Mesenchymal stem cell (in vitro differentiated cells and primary cell): ENCODE results near the gene RAB6A.
A peak's percentile ranks its signal among the peaks of the same experiment; 100 is the strongest.
"Not testable (repeated sequence)": the region's sequence is repeated elsewhere in the genome, so short reads cannot be mapped to it uniquely, and the experiment has no call there.

Experiments used
- DNase-seq: peaks from one replicate; pipeline ENCODE4 v3.0.0-alpha.2; 2013
- H2AFZ ChIP-seq: one replicate; pipeline ENCODE4 v1.6.1; 2013; ENCODE audit warnings: low read depth, mild to moderate bottlenecking, control low read depth, inconsistent platforms, low read length, moderate library complexity
- H2AK5ac ChIP-seq: 2 replicates; pipeline ENCODE4 v1.6.1; 2013; ENCODE audit warnings: low read length, moderate library complexity, mild to moderate bottlenecking, inconsistent platforms; ENCODE audit not compliant: severe bottlenecking
- H2BK120ac ChIP-seq: one replicate; pipeline ENCODE4 v1.6.1; 2013; ENCODE audit warnings: low read depth, mild to moderate bottlenecking, inconsistent platforms, low read length, moderate library complexity
- H2BK12ac ChIP-seq, 2 experiments: one replicate each; pipeline ENCODE4 v1.6.1; 2013; ENCODE audit warnings: inconsistent platforms in 2 of 2, low read length in 2 of 2, mild to moderate bottlenecking in 2 of 2, moderate library complexity in 2 of 2, control low read depth in 1 of 2
- H2BK15ac ChIP-seq: one replicate; pipeline ENCODE4 v1.6.1; 2013; ENCODE audit warnings: mild to moderate bottlenecking, low read depth, inconsistent platforms; ENCODE audit not compliant: poor library complexity, severe bottlenecking
- H2BK5ac ChIP-seq: 2 replicates; pipeline ENCODE4 v1.6.1; 2013; ENCODE audit warnings: low read depth, mild to moderate bottlenecking, low read length, control low read depth, inconsistent platforms; ENCODE audit not compliant: poor library complexity, severe bottlenecking
- H3K14ac ChIP-seq, 2 experiments: one replicate each; pipeline ENCODE4 v1.6.1; 2013; ENCODE audit warnings: inconsistent platforms in 2 of 2, low read length in 2 of 2, control low read depth in 1 of 2, mild to moderate bottlenecking in 1 of 2, moderate library complexity in 1 of 2
- H3K18ac ChIP-seq, 2 experiments: one replicate each; pipeline ENCODE4 v1.6.1; 2013; ENCODE audit warnings: inconsistent platforms in 2 of 2, low read length in 2 of 2, control low read depth in 1 of 2, low read depth in 1 of 2, mild to moderate bottlenecking in 1 of 2
- H3K23ac ChIP-seq, 2 experiments: one replicate each; pipeline ENCODE4 v1.6.1; 2013; ENCODE audit warnings: inconsistent platforms in 2 of 2, low read length in 2 of 2, mild to moderate bottlenecking in 2 of 2, moderate library complexity in 2 of 2, control low read depth in 1 of 2
- H3K27ac ChIP-seq: 2 replicates; pipeline ENCODE4 v1.5.1; 2013; ENCODE audit warnings: mild to moderate bottlenecking, moderate library complexity, low read length, control low read depth, inconsistent platforms; ENCODE audit not compliant: poor library complexity, severe bottlenecking
- H3K27me3 ChIP-seq, 2 experiments: 2 replicates each; pipeline versions ENCODE4 v1.6.1 to v1.7.0; 2013; ENCODE audit warnings: low read length in 2 of 2, mild to moderate bottlenecking in 2 of 2, moderate library complexity in 2 of 2, control low read depth in 1 of 2, inconsistent platforms in 1 of 2; ENCODE audit not compliant: control insufficient read depth in 1 of 2, insufficient read depth in 1 of 2
- H3K36me3 ChIP-seq, 2 experiments: 2 replicates each; pipeline versions ENCODE4 v1.6.1 to v1.7.0; 2013; ENCODE audit warnings: low read length in 2 of 2, control low read depth in 1 of 2, inconsistent platforms in 1 of 2, low read depth in 1 of 2, mild to moderate bottlenecking in 1 of 2; ENCODE audit not compliant: insufficient read depth in 2 of 2, control insufficient read depth in 1 of 2
- H3K4ac ChIP-seq, 2 experiments: one replicate each; pipeline ENCODE4 v1.6.1; 2013; ENCODE audit warnings: inconsistent platforms in 2 of 2, low read length in 2 of 2, mild to moderate bottlenecking in 2 of 2, moderate library complexity in 2 of 2, control low read depth in 1 of 2, low read depth in 1 of 2
- H3K4me1 ChIP-seq: 2 replicates; pipeline ENCODE4 v1.6.1; 2013; ENCODE audit warnings: low read depth, low read length, control low read depth; ENCODE audit not compliant: control insufficient read depth, insufficient read depth
- H3K4me2 ChIP-seq: 2 replicates; pipeline ENCODE4 v1.6.1; 2013; ENCODE audit warnings: low read length, mild to moderate bottlenecking, inconsistent platforms; ENCODE audit not compliant: poor library complexity, severe bottlenecking
- H3K4me3 ChIP-seq, 2 experiments: 2 replicates each; pipeline versions ENCODE4 v1.5.1 to v1.7.0; 2013; ENCODE audit warnings: low read length in 2 of 2, mild to moderate bottlenecking in 2 of 2, control low read depth in 1 of 2, low read depth in 1 of 2; ENCODE audit not compliant: insufficient read depth in 1 of 2
- H3K79me1 ChIP-seq: replicated peaks from 2 replicates; pipeline ENCODE4 v1.6.1; 2013; ENCODE audit warnings: mild to moderate bottlenecking, control low read depth, low read length, inconsistent platforms; ENCODE audit not compliant: poor library complexity, severe bottlenecking
- H3K9ac ChIP-seq: 2 replicates; pipeline ENCODE4 v1.7.0; 2013; ENCODE audit warnings: mild to moderate bottlenecking, low read length, moderate library complexity
- H3K9me3 ChIP-seq: 2 replicates; pipeline ENCODE4 v1.7.0; 2013; ENCODE audit warnings: mild to moderate bottlenecking, low read length; ENCODE audit not compliant: control insufficient read depth
- H4K8ac ChIP-seq: one replicate; pipeline ENCODE4 v1.6.1; 2013; ENCODE audit warnings: inconsistent platforms, mild to moderate bottlenecking, low read length, moderate library complexity
- H4K91ac ChIP-seq: one replicate; pipeline ENCODE4 v1.6.1; 2013; ENCODE audit warnings: mild to moderate bottlenecking, low read length, inconsistent platforms
- WGBS: methylation state at CpG from one replicate; pipeline ENCODE4 v1.1.7; 2013; ENCODE audit warnings: mixed read lengths; 5-methylcytosine and 5-hydroxymethylcytosine counted together

Gene RAB6A

GRCh38 chr11:73785467-73785866 lies 24.6 kb upstream of the RAB6A start:
- not testable (repeated sequence) for H3K4me3 ChIP-seq, H3K4me2 ChIP-seq, DNase-seq, H3K9ac ChIP-seq, H2BK15ac ChIP-seq, H3K79me1 ChIP-seq, H2BK120ac ChIP-seq, H4K8ac ChIP-seq, H3K4me1 ChIP-seq, H3K27me3 ChIP-seq, H3K14ac ChIP-seq, H4K91ac ChIP-seq, H2BK12ac ChIP-seq, H3K36me3 ChIP-seq, H2AK5ac ChIP-seq, H3K27ac ChIP-seq, H3K4ac ChIP-seq, H3K18ac ChIP-seq, H3K9me3 ChIP-seq, H3K23ac ChIP-seq, H2AFZ ChIP-seq, H2BK5ac ChIP-seq

- Histone ChIP-seq H3K4me3 (no peak overlapping the region), H2BK5ac (no peak overlapping the region), H2AK5ac (no peak overlapping the region), H3K4me2 (no peak overlapping the region), H3K27ac (no peak overlapping the region), H3K14ac (no peak overlapping the region), H3K4me1 (peaks cover 7% of the 10 kb centered on the region), H4K91ac (no peak overlapping the region), H3K79me1 (no peaks in the 10 kb centered on the region), H3K18ac (no peak overlapping the region), H3K4ac (no peak overlapping the region), H2BK12ac (no peak overlapping the region), H3K9me3 (no peaks in the 10 kb centered on the region), H2BK120ac (no peak overlapping the region), H3K36me3 (no peaks in the 10 kb centered on the region), H3K23ac (no peak overlapping the region), H3K9ac (no peak overlapping the region), H4K8ac (no peak overlapping the region), H3K27me3 (no peaks in the 10 kb centered on the region), H2BK15ac (no peak overlapping the region), H2AFZ (no peak overlapping the region)
- no peak for DNase-seq
- no CpG with 5 or more reads among the region's 1 CpG for WGBS
Measured at GRCh38 chr11:73784734-73785133, 23.9 kb upstream of the RAB6A start.

GRCh38 chr11:73784080-73784634 lies 23.3 kb upstream of the RAB6A start:
- H3K23ac ChIP-seq = no peak overlapping the region
- H3K79me1 ChIP-seq = no peaks in the 10 kb centered on the region
- H2BK120ac ChIP-seq = no peak overlapping the region
- H4K8ac ChIP-seq = peak overlapping the region; percentile 69
- H3K9me3 ChIP-seq = no peaks in the 10 kb centered on the region
- no peak overlapping the region for H2AK5ac ChIP-seq
- peak; percentile 38 for DNase-seq
- 87% methylated on average over 6 of the region's 6 CpGs for WGBS
- H3K4me3 ChIP-seq = no peak overlapping the region
- no peak overlapping the region for H2BK5ac ChIP-seq
- H2BK15ac ChIP-seq = no peak overlapping the region
- H3K18ac ChIP-seq = no peak overlapping the region
- H3K4ac ChIP-seq = no peak overlapping the region
- no peaks in the 10 kb centered on the region for H3K36me3 ChIP-seq
- H2BK12ac ChIP-seq = no peak overlapping the region
- peaks cover 7% of the 10 kb centered on the region for H3K4me1 ChIP-seq
- H2AFZ ChIP-seq = no peak overlapping the region
- no peak overlapping the region for H4K91ac ChIP-seq
- H3K27me3 ChIP-seq = no peaks in the 10 kb centered on the region
- no peak overlapping the region for H3K9ac ChIP-seq
- no peak overlapping the region for H3K27ac ChIP-seq
- no peak overlapping the region for H3K14ac ChIP-seq
- H3K4me2 ChIP-seq = no peak overlapping the region

GRCh38 chr11:73783483-73784020 lies 22.7 kb upstream of the RAB6A start:
- no peak overlapping the region for H3K4me2 ChIP-seq
- no peak overlapping the region for H2AFZ ChIP-seq
- peaks cover 5% of the 10 kb centered on the region for H3K4me1 ChIP-seq
- H2BK5ac ChIP-seq = no peak overlapping the region
- no peaks in the 10 kb centered on the region for H3K9me3 ChIP-seq
- H4K91ac ChIP-seq = no peak overlapping the region
- DNase-seq = no peak
- H3K79me1 ChIP-seq = no peaks in the 10 kb centered on the region
- H2BK120ac ChIP-seq = no peak overlapping the region
- no peak overlapping the region for H3K23ac ChIP-seq
- no peak overlapping the region for H3K9ac ChIP-seq
- H3K14ac ChIP-seq = no peak overlapping the region
- H3K36me3 ChIP-seq = no peaks in the 10 kb centered on the region
- no peak overlapping the region for H3K4me3 ChIP-seq
- H3K18ac ChIP-seq = no peak overlapping the region
- H3K27ac ChIP-seq = no peak overlapping the region
- H2BK15ac ChIP-seq = no peak overlapping the region
- H3K27me3 ChIP-seq = no peaks in the 10 kb centered on the region
- H4K8ac ChIP-seq = no peak overlapping the region
- no peak overlapping the region for H2BK12ac ChIP-seq
- H2AK5ac ChIP-seq = no peak overlapping the region
- H3K4ac ChIP-seq = no peak overlapping the region
- 92% methylated on average over 5 of the region's 5 CpGs for WGBS
